ENCODE measurements around the gene OR2D3. TPM values are rescaled to one million over a fixed set of nuclear protein-coding genes. Genes with fewer than 3 reads are reported as not detected.
"Not testable (repeated sequence)": the region's sequence is repeated elsewhere in the genome, so short reads cannot be mapped to it uniquely, and the experiment has no call there.

OR2D3 gene
- not detected for total RNA-seq

- DNase-seq = no peak
Measured at GRCh38 chr11:6920702-6921101, at the start of gene OR2D3. Gene OR2D3, plus strand, starts transcription at chr11:6921002. Its CDS starts 0 bp downstream, at chr11:6921002.

DNA sequence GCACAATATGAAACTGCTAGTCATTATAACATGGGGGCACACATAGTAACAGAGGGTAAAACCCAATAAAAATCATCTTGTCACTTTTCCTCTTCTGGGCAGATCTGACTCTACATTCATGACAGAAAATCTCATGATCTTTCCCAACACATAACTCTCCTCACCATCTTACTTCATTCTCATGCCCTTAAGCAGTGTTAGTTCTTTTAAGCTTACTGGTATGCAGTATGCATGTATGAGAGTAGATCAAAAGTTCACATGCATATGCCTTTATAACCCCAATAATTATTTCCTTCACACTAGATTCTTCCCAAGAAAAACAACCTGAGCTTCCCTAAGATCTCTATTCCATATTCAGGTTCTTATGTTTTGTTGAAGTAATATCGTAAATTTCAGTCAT, 49.5 kb upstream of the OR2D3 start:
- DNase-seq = no peak

- no peak for DNase-seq
Measured at GRCh38 chr11:6875761-6876160, 45.0 kb upstream of the OR2D3 start.

GRCh38 chr11:6876325-6876724, 44.5 kb upstream of the OR2D3 start, which contains the start of gene OR10A4:
Gene OR10A4, plus strand, starts transcription at chr11:6876625. Its CDS starts 23 bp downstream, at chr11:6876648.
- no peak for DNase-seq

GRCh38 chr11:6876914-6877313, 43.9 kb upstream of the OR2D3 start:
- DNase-seq = no peak

- no peak for DNase-seq
Measured at GRCh38 chr11:6882751-6883150, 38.1 kb upstream of the OR2D3 start.

GRCh38 chr11:6887711-6888110, 33.1 kb upstream of the OR2D3 start:
- DNase-seq = not testable (repeated sequence)

- DNase-seq = no peak
Measured at GRCh38 chr11:6888830-6889229, 32.0 kb upstream of the OR2D3 start.

GRCh38 chr11:6889835-6890234, 31.0 kb upstream of the OR2D3 start:
- no peak for DNase-seq

GRCh38 chr11:6892400-6892799, 28.4 kb upstream of the OR2D3 start, which contains the start of gene OR2D2:
Gene OR2D2, minus strand, starts transcription at chr11:6892500. Its CDS starts 0 bp downstream, at chr11:6892500.
- no peak for DNase-seq

DNA sequence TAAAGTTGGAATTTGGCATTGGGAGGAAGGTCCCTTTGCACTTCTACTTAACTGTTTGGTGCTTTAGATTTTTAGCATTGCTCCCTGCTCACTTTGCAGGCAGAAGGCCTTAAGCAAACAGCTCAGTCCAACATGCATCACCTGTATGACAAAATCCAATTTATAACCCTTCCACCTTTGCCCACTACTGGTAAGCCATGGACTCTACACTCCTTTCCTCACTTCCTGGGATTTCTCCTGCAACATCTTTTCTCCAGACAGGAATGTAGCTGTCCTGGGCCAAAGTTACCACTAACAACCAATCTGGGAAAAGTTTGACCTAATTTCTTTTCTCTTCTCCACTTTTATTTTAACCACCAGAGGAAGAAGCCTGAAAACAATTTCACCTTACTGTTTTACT, 26.7 kb upstream of the OR2D3 start:
- no peak for DNase-seq

DNA sequence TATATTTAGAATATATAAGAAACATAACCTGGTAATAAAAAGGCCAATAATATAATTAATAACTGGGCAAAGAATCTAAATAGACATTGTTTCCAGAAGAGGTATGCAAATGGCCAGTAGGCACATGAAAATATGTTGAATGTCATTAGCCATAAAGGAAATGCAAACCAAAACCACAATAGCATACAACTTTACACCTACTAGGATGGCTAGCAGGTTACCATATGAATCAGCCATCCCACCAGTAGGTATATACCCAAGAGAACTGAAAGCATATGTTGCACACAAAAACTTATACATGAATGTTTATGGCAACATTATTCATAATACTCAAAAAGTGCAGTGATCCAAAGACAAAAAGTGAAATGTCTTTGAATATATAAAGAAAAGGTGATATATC, 25.8 kb upstream of the OR2D3 start:
- DNase-seq = no peak

DNA sequence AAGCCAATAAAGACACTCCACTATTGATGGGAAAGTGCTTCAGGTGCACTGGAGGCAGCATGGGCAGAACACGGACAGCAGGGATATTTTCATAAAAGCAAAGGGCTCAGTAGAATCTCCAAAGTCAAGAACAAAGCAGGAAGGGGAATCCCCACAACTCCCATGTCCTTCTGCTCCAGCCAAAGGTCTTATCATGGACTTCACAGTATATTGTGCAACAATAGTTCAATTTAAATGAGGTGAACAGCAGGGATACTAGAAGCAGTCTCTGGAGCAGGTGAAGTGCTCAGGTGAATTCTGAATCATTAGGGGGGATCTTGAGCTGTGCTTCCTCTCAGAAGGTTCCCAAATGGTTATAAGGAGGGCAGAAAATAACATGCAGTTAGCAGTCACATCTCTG, 21.9 kb upstream of the OR2D3 start:
- no peak for DNase-seq

DNA sequence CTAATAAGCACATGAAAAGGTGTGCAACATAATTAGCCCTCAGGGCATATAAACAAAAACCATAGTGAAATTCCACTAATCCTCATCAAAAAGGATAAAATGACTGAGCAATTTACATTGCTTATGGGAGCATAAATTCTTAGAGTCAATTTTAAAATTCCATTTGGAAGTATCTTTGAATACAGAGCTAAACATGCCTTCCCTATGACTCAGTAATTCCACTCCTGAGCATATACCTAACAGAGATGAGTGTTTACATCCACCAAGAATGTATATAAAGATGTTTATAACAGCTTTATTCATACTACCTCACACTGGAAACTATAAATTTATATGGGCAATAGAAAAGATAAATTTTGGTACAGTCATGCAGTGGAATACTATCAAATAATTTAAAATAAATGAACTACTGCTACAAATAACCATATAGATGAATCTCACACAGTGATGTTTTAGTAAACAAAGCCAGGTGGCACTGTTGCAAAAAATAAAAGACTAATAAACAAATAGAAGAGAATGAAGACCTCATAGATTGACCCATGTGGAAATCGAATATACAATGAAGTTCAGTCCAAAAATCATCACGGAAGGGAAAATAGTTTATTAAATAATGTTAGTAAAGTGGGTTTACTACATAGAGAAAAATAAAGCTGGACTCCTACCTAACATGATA, 20.3 kb upstream of the OR2D3 start:
- no peak for DNase-seq

GRCh38 chr11:6904804-6905203, 16.0 kb upstream of the OR2D3 start:
- DNase-seq = not testable (repeated sequence)

DNA sequence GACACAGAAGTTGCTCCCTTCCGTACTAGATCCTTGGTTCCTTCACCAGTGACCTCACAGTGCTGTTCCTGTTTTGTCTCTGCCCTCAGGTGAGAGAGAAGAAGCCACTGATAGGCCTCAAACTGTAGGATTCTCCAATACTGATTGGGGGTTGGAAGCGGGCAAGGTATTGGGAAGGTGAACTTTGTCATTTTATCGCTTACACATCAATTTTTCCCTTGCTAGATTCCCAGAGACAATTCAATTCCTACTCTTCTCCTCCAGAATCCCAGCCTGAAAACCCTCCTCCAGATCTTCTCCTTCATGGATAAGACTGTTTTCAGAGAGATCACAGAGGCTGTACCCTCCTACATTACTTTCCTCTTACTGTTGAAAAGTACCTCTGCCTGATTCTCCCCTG, 9.4 kb upstream of the OR2D3 start:
- DNase-seq = no peak

- no peak for DNase-seq
Measured at GRCh38 chr11:6911948-6912347, 8.9 kb upstream of the OR2D3 start.

GRCh38 chr11:6919698-6920097, 1.1 kb upstream of the OR2D3 start:
- no peak for DNase-seq

GRCh38 chr11:6925007-6925577, 4.3 kb downstream of the OR2D3 start:
- no peak for DNase-seq

GRCh38 chr11:6925636-6926207, 4.9 kb downstream of the OR2D3 start:
- DNase-seq = peak; percentile 1

DNA sequence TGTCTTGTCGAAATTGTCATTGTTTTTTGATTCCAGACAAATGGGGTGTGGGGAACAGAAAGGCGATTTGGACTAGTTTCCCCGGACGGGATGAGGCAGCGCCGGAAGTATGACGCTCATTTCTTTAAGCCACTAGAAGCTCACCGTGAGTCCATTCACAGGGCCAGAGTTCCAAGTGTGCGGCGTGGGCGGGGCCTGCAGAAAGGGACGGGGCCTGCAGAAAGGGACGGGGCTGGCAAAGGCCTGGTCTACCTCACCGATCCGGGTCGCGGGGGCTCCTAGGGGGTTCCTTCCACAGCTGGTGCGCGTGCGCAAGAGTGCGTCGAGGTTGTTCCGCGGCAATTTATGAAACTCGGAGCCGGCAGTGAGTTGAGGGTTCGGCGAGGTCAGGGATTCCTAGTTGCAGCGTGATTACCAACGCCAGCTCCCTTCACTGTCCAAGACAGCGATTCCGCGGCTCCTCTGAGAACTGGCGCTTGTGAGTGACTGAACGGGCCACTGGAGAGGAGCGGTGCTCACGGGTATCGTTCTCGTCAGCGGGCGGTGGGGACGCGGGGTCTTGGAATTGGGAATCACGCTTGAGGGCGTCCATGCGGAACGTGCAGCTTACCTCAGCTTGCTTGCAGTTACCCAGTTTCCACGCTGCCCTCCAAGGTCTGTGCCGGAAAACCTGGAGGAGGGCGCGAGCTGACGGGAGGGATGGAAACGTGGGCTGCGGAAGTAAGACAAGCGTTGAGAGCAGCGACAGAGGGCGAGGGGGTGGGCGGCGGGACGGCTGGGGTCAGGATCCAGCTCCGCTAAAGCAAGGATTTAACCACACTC, 5.6 kb downstream of the OR2D3 start, which contains the start of gene ZNF215:
ZNF215 (plus strand) TSS at position 219 of the 822 bp plus-strand sequence. CDS start 5,847 bp downstream, outside the sequence.
- peak; percentile 82 for DNase-seq

DNA sequence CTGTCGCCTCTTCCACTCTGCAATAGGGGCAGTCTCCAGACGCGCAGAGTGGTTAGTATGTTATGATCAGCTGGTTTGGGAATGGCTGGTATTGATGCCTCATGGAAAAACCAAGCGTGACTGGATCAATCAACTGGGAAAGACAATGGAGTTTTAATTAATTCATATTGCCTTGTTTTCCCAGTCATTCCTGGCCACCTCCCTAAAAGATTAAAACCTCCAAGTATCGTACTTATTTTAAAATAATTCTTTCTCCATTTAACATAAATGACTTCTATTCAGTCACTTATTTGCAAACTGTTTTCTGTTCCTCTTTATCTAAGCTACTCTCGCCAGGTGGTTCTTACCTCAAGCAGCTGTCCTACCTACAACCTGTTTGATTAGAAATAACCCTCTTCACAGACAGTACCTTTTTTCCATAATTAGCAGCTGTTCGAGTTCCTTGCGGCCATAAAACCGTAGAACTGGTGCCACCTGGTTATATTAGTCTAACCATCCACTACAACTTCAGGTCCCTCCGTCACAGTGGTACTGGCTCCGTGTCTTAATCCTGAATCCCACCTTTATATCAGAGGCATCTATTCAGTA, 6.3 kb downstream of the OR2D3 start:
- DNase-seq = no peak

All from tongue (tissue), 2 donors.